Astrocyte (in vitro differentiated cells and primary cell): ENCODE measurements around the gene INPP5J. TPM values are rescaled to one million over a fixed set of nuclear protein-coding genes. Genes with fewer than 3 reads are reported as not detected.

Experiments
- DNase-seq: peaks from one replicate; pipeline ENCODE4 v3.0.0-alpha.2; 2010; ENCODE audit warnings: low read depth
- FAIRE-seq: peaks from 2 replicates; lab custom pipeline; 2011; peaks lifted over from hg19 to GRCh38; lab: Jason Lieb, UNC
- H2AFZ ChIP-seq: 2 replicates; pipeline ENCODE4 v1.6.0; 2012; ENCODE audit warnings: low read depth, low read length, inconsistent platforms
- H3K27ac ChIP-seq: 2 replicates; pipeline ENCODE4 v1.5.1; 2011; ENCODE audit warnings: low read depth, low read length, inconsistent platforms
- H3K27me3 ChIP-seq: 2 replicates; pipeline ENCODE4 v1.6.0; 2011; ENCODE audit warnings: low read length, inconsistent platforms; ENCODE audit not compliant: insufficient read depth
- H3K36me3 ChIP-seq: 2 replicates; pipeline ENCODE4 v1.5.1; 2011; ENCODE audit warnings: low read length, inconsistent platforms; ENCODE audit not compliant: insufficient read depth
- H3K4me1 ChIP-seq: 2 replicates; pipeline ENCODE4 v1.5.1; 2011; ENCODE audit warnings: low read length, inconsistent platforms; ENCODE audit not compliant: insufficient read depth
- H3K4me2 ChIP-seq: 2 replicates; pipeline ENCODE4 v1.6.0; 2012; ENCODE audit warnings: low read length, inconsistent platforms
- H3K4me3 ChIP-seq: 2 replicates; pipeline ENCODE4 v1.5.1; 2011; ENCODE audit warnings: low read depth, mild to moderate bottlenecking, low read length, inconsistent platforms; ENCODE audit not compliant: insufficient read depth
- H3K79me2 ChIP-seq: 2 replicates; pipeline ENCODE4 v1.6.0; 2012; ENCODE audit warnings: mild to moderate bottlenecking, low read length, inconsistent platforms; ENCODE audit not compliant: insufficient read depth
- H3K9ac ChIP-seq: 2 replicates; pipeline ENCODE4 v1.6.0; 2012; ENCODE audit warnings: mild to moderate bottlenecking, low read length, inconsistent platforms
- H3K9me3 ChIP-seq: 2 replicates; pipeline ENCODE4 v1.5.1; 2012; ENCODE audit warnings: low read depth, mild to moderate bottlenecking, low read length, inconsistent platforms; ENCODE audit not compliant: insufficient read depth
- H4K20me1 ChIP-seq: 2 replicates; pipeline ENCODE4 v1.6.0; 2012; ENCODE audit warnings: low read length, inconsistent platforms; ENCODE audit not compliant: insufficient read depth
- H3K27ac Mint-ChIP-seq: one replicate; pipeline ENCODE4 v1.8.0; 2021; ENCODE audit warnings: mild to moderate bottlenecking, mixed read lengths; ENCODE audit not compliant: unreplicated experiment
- H3K27me3 Mint-ChIP-seq: one replicate; pipeline ENCODE4 v1.8.0; 2021; ENCODE audit warnings: low read depth, mixed read lengths; ENCODE audit not compliant: unreplicated experiment
- H3K36me3 Mint-ChIP-seq: one replicate; pipeline ENCODE4 v1.8.0; 2021; ENCODE audit warnings: low read depth, mixed read lengths; ENCODE audit not compliant: unreplicated experiment
- H3K4me1 Mint-ChIP-seq: one replicate; pipeline ENCODE4 v1.8.0; 2021; ENCODE audit warnings: low read depth, mixed read lengths; ENCODE audit not compliant: unreplicated experiment
- H3K4me3 Mint-ChIP-seq: one replicate; pipeline ENCODE4 v1.8.0; 2021; ENCODE audit warnings: mild to moderate bottlenecking, moderate library complexity, mixed read lengths; ENCODE audit not compliant: unreplicated experiment
- H3K9me3 Mint-ChIP-seq: one replicate; pipeline ENCODE4 v1.8.0; 2021; ENCODE audit warnings: mild to moderate bottlenecking, mixed read lengths; ENCODE audit not compliant: unreplicated experiment
- CTCF ChIP-seq: IDR thresholded peaks from 2 replicates; pipeline ENCODE4 v1.5.1; 2011; ENCODE audit warnings: low read depth, mild to moderate bottlenecking, inconsistent platforms, low read length, moderate library complexity; ENCODE audit not compliant: insufficient read depth
- EZH2 ChIP-seq: IDR thresholded peaks from 2 replicates; pipeline ENCODE4 v1.6.1; 2012; ENCODE audit warnings: mild to moderate bottlenecking, low read length, inconsistent platforms; ENCODE audit not compliant: insufficient read depth
- total RNA-seq: library from RNA; stranded (reverse); gene quantifications from 2 replicates; pipeline ENCODE4 v1.2.1, GENCODE V29; 2021

Gene INPP5J
- total RNA-seq, 1 donor from 2014 or later = 3.0 TPM

- Histone ChIP-seq H2AFZ (no peak overlapping the region), H3K4me2 (no peak overlapping the region), H3K27ac (no peak overlapping the region), H3K79me2 (no peaks in the 10 kb centered on the region), H3K4me1 (peaks cover 1% of the 10 kb centered on the region), H3K9ac (no peak overlapping the region), H3K4me3 (no peak overlapping the region), H3K9me3 (no peaks in the 10 kb centered on the region), H3K36me3 (no peaks in the 10 kb centered on the region), H3K27me3 (no peaks in the 10 kb centered on the region), H4K20me1 (no peaks in the 10 kb centered on the region)
- TF ChIP-seq EZH2 (no peak), CTCF (no peak)
- Mint-ChIP-seq H3K36me3 (peaks cover 2% of the 10 kb centered on the region), H3K4me3 (no peak overlapping the region), H3K27me3 (peaks cover 4% of the 10 kb centered on the region), H3K27ac (no peak overlapping the region), H3K9me3 (no peaks in the 10 kb centered on the region), H3K4me1 (peaks cover 5% of the 10 kb centered on the region)
- DNase-seq = no peak
- FAIRE-seq = no peak
Measured at GRCh38 chr22:31118046-31118820, 4.5 kb upstream of the INPP5J start.

- Histone ChIP-seq H3K4me2 (no peak overlapping the region), H2AFZ (no peak overlapping the region), H4K20me1 (no peaks in the 10 kb centered on the region), H3K27me3 (peaks cover 7% of the 10 kb centered on the region), H3K9me3 (no peaks in the 10 kb centered on the region), H3K27ac (no peak overlapping the region), H3K4me1 (peaks cover 3% of the 10 kb centered on the region), H3K36me3 (no peaks in the 10 kb centered on the region), H3K9ac (no peak overlapping the region), H3K4me3 (no peak overlapping the region), H3K79me2 (no peaks in the 10 kb centered on the region)
- H3K27ac Mint-ChIP-seq = no peak overlapping the region
- no peak overlapping the region for H3K4me3 Mint-ChIP-seq
- H3K9me3 Mint-ChIP-seq = no peaks in the 10 kb centered on the region
- no peak for FAIRE-seq
- peaks cover 5% of the 10 kb centered on the region for H3K4me1 Mint-ChIP-seq
- no peak for DNase-seq
- no peak for TF ChIP-seq CTCF
- TF ChIP-seq EZH2 = no peak
- peaks cover 2% of the 10 kb centered on the region for H3K36me3 Mint-ChIP-seq
- peaks cover 14% of the 10 kb centered on the region for H3K27me3 Mint-ChIP-seq
Measured at GRCh38 chr22:31119026-31119717, 3.6 kb upstream of the INPP5J start.
